NCI-H1694 (cell line): Measurements from ENCODE around the gene PKD1.
"Not testable (repeated sequence)": the region's sequence is repeated elsewhere in the genome, so short reads cannot be mapped to it uniquely, and the experiment has no call there.

Source experiments
- DNase-seq: peaks from one replicate; lab custom pipeline; 2025; lab: John Stamatoyannopoulos, UW

PKD1 gene

GRCh38 chr16:2107121-2107790, 28.4 kb downstream of the PKD1 start:
- not testable (repeated sequence) for DNase-seq

GRCh38 chr16:2106211-2106610, 29.5 kb downstream of the PKD1 start:
- DNase-seq = not testable (repeated sequence)

GRCh38 chr16:2105769-2106168, 29.9 kb downstream of the PKD1 start:
- DNase-seq = not testable (repeated sequence)

GRCh38 chr16:2105291-2105690, 30.4 kb downstream of the PKD1 start:
- not testable (repeated sequence) for DNase-seq

GRCh38 chr16:2104464-2104863, 31.2 kb downstream of the PKD1 start:
- not testable (repeated sequence) for DNase-seq

GRCh38 chr16:2102471-2102870, 33.2 kb downstream of the PKD1 start:
- no peak for DNase-seq

GRCh38 chr16:2101581-2101980, 34.1 kb downstream of the PKD1 start:
- not testable (repeated sequence) for DNase-seq

GRCh38 chr16:2097689-2098088, 38.0 kb downstream of the PKD1 start:
- DNase-seq = not testable (repeated sequence)

- DNase-seq = no peak
Measured at GRCh38 chr16:2096853-2097595, 38.7 kb downstream of the PKD1 start.

- DNase-seq = no peak
Measured at GRCh38 chr16:2095918-2096582, 39.6 kb downstream of the PKD1 start.

- DNase-seq = no peak
Measured at GRCh38 chr16:2095315-2095853, 40.3 kb downstream of the PKD1 start.

- no peak for DNase-seq
Measured at GRCh38 chr16:2093793-2094192, 41.9 kb downstream of the PKD1 start.

GRCh38 chr16:2092866-2093265, 42.8 kb downstream of the PKD1 start:
- DNase-seq = no peak

- DNase-seq = no peak
Measured at GRCh38 chr16:2092256-2092620, 43.5 kb downstream of the PKD1 start.

- no peak for DNase-seq
Measured at GRCh38 chr16:2091547-2092255, 44.0 kb downstream of the PKD1 start.

GRCh38 chr16:2090777-2091546, 44.7 kb downstream of the PKD1 start:
- no peak for DNase-seq

- no peak for DNase-seq
Measured at GRCh38 chr16:2090481-2090776, 45.3 kb downstream of the PKD1 start.

- DNase-seq = no peak
Measured at GRCh38 chr16:2089706-2090480, 45.8 kb downstream of the PKD1 start.

- DNase-seq = peak; percentile 7
Measured at GRCh38 chr16:2088759-2089358, 46.8 kb downstream of the PKD1 start.
